NCI-H1694 treated with DMSO at 0.1 percent for 48 hours (cell line): Measurements from ENCODE around the gene TMEM204.

Experiments
- DNase-seq: peaks from one replicate; lab custom pipeline; 2025; lab: John Stamatoyannopoulos, UW

TMEM204 gene

DNA sequence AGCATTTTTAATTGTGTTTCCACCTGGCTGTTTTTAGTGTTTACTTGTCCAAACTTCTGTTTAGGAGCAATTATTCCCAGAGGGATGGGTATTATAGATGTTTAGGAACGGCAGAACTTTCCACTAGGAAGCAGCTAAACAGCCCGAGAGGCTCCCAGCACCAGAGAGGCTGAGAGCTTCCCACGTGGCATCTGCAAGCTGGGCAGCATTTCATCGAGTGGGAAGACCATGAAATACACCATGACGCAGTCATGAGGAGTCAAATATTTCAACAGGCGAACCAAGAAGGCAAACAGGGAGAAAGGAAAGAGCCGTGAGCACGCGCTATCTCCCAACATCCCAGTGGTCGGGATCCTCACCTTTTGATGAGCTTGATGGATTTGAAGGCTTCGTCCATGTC is 24.1 kb downstream of the TMEM204 start:
- no peak for DNase-seq

DNA sequence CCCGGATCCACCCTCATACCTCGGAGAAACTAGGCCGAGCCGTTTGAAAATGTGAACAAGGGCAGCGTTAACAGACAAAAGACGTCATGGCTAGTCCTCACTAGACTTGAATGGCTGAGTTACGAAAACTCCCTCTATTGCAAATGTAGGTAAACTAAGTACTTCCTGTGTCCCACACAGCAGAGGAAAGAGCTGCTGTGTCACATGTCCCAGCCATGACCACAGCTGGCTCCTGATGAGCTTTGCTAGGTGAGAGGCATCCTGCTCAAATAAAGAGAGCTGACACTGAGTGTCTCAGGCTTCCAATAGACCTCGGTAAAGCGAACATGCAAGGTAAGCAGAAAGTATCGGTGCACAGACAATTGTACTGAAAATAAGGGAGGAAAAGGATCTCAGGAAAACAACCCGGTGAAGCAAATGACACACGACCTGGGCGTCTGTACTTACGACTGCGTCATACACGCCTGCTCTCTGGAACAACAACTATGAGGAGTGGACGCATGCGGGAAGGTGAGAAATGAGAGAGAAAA is 26.0 kb downstream of the TMEM204 start:
- no peak for DNase-seq

DNA sequence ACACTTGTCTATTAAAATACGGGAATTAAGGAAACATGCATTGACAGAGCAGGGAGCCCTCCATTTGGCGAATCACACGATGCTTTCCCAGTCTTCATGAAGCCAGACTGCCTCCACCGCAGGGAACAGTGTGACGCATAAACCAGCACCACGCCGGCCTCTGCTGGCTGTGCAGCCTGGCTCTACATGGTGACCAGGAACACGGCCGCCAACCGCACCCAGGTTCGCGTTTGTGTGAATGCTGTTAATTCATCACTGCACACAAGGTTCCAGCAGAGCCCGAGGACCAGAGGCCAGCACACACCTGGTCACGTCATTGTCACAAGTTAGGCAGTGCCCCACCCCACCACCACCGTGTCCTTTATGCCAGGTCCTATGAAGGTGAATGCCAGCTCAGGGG is 26.7 kb downstream of the TMEM204 start:
- no peak for DNase-seq

DNA sequence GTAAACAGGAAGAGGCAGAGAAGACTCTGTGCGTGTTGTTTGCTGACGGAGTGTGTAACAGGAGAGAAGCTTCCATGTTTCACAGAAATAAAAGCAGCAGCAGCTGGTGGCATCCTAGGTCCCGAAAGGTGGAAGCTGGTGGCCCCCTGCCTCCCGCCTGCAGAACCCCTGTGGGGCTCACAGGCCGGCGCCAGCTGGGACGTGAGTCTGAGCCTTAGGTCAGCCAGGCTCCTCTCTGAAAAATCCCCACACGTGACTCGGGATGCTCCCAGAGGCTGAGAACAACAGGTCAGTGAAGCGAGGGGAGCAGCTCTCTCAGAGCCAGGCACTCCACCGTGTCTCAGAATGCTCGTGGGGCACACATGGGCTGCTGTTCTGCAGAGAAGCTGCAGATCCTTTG is 27.4 kb downstream of the TMEM204 start:
- DNase-seq = no peak

DNA sequence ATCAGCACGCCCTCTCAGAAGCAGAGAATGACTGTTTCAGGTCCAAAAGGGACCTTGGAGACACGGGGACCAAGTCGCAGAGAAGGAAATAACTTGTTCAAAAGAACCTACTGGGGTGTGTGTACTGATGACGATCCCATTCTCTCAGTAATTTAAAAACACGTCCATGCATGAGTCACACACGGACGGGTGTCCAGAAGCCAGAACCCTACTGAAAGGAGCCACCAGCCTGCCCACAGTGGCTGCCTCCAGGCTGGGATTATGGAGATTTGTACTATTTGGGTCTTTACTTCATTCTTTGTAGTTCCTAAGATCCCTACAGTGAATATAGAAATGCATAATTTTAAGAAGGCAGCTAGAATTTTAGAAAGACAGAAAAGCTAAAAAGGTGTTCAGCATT is 27.8 kb downstream of the TMEM204 start:
- DNase-seq = no peak

DNA sequence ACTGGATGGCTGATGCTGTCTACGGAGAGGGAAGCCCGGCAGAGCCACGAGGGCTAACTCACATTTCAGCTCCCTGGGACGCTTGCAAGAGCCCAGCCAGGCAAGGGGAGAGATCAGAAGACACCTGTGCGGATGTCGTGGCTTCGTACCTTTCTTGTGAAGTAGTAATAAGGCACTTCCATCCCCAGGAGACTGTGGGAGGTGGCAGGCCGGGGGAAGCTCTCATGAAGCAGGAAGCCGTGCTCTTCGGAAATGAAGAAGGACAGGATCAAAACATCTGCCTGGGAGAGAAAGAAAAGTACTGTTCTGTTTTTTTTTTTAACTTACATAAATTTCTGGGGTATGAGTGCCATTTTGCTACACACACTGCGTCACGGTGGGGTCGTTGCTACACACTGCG is 28.4 kb downstream of the TMEM204 start:
- DNase-seq = no peak

DNA sequence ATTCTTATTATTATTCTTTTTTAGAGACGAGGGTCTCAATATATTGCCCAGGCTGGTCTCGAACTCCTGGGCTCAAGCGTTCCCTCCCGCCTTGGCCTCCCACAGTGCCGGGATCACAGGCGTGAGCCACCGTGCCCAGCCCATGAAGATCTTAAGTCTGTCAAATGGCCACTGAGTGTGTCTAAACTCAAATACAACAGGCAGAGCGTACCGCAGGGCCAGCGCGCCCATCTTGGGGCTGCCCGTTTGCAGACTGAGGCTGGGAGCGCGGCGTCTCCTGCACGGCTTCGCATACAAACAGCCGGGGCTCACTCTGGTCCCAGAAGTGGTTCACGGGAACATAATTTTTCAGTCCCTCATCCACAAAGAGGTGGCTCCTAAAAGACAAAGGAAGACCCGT is 30.3 kb downstream of the TMEM204 start:
- no peak for DNase-seq

DNA sequence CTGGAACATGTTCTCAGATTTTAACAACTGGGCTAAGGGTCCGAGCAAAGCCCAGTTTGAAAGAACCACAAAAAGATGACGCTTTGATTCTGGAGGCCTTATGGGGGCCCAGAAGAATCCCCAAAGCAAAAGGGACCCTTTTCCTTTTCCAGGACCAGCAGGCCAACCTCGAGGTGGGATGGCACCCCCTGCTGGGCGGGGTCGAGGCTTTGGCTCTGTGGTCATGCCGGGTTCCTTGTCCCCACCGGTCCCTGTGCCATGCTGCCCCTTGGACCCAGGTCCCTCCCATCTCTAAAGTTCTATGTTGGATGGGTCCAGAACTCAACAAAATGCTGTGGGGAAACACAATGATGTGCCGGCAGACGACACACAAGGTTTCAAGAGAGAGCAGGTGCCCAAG is 30.9 kb downstream of the TMEM204 start:
- no peak for DNase-seq

DNA sequence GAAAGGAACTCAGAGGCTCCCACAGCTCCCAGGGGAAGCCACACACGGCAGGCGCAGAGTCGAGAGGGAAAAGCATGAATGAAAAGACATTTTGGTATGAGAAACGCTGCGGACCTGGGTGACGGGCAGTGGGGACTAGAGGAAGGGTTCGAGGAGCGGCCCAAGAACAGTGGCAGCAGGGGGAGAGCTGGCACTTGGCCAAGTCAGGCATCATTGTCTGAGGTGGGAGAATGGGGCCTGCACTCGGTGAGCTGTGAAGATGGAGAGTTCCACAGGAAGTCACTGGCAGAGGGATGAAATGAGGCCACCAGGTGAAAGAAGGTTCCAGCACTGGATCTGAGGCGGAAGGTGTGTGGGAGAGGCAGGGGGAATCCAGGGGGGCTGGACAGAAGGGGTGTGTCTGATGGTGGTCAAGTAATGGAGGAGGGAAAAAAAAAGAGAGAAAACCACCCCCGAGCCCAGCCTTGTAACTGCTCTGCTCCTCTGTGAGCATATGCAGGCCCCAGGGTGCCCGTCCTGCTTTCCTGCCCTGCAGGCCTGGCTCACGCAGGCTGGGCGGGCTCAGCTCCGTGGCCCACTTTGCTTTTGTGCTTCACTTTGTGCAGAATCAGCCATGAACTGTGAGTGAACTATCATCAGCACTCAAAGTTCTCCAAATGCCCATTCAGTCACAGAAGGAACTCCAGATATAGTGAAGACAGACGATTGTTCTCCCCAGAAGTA is 31.8 kb downstream of the TMEM204 start:
- DNase-seq = no peak

DNA sequence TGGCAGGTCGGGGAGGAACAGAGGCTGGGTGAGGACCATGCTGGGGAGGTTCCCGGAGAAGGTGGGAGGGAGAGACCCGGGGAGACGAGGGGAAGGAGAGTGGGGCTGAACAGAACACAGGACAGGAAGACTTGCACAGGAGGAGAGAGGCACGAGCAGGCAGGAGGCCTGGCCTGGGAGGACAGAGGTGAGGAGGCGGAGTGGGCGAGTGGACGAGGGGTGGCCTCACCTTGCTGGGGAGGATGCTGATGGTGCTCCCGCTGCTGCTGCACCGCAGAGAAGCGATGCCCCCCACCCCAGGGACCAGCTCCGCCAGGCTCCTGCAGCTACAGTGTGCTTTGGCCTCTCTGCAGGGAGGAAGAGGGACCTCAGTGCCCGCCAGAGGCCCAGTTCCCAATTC is 34.5 kb downstream of the TMEM204 start:
- no peak for DNase-seq

DNA sequence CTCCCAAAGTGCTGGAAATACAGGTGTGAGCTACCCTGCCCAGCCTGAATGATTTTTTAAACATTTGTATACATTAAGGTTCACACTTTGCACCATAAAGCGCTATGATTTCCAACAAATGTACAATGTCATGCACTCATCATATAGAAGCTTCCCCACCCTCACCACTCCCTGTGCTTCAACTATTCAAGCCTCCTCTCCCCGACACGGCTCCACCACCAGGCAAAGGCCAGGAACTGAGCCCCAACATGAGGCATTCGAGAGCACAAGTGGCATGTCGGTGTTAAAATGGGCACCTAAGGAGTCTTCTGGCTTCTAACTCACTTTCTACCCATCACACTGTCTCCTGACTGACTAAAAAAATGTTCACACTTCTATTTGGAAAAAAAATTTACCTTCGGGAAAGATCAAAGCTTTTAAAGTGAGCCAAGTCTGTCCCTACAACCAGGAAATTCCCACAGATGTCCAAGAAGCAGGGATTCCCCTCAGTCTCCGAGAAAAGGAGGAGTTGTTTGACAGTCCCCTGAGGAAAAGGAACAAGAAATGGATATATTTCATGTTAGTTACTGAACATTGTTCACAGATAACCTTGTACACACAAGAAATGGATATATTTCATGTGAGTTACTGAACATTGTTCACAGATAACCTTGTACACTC is 37.7 kb downstream of the TMEM204 start:
- DNase-seq = no peak

DNA sequence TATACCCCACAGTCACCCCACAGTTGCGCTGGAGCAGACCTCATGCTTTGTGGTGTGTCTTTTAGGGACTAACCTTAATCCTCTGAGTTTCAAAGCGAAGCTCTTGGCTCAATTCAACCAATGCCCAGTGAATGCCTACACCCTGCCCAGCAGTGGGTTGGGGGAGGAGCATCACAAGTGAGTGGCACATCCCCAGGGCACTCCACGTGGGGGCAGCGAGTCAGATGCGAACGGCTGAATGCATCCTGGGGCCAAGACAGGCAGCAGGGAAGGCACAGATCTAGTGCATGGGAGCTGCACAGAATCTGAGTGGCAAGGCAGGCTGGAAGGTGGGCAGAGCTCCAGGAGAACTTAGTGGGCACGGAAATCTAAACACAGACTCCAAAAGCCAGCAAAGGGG is 39.2 kb downstream of the TMEM204 start:
- no peak for DNase-seq

DNA sequence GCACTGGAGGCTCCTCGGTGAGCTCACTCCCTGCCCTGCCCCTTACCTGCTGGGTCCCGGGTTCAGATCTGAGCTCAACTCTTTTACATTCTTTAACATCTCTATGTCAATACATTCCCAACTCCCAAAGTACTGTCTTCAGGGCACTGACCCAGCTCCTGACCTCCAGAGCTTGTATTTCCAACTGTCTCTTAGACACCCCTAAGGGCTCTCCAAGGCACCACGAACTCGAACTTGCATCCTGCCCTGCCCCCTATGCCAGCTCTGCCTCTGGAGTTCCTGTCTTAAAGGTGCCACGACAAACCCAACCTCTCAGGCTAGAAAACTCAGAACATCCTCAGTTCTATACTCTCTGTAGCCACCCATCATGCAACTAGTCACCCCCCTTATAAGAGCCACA is 39.8 kb downstream of the TMEM204 start:
- no peak for DNase-seq

DNA sequence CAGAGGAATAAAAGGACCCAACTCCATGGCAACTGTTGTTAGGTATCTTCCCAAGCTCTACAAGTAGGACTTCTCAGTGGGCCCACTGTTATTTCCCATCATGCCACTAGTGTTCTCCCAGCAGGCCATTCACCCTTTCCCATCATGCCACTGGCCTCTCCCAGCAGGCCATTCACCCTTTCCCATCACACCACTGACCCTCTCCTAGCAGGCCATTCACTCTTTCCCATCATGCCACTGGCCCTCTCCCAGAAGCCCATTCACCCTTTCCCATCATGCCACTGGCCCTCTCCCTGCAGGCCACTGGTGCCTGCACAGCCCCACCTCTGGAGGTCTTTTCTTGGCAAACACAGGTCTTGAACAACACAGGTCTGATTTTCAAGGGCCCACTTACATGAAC is 42.1 kb downstream of the TMEM204 start:
- no peak for DNase-seq

DNA sequence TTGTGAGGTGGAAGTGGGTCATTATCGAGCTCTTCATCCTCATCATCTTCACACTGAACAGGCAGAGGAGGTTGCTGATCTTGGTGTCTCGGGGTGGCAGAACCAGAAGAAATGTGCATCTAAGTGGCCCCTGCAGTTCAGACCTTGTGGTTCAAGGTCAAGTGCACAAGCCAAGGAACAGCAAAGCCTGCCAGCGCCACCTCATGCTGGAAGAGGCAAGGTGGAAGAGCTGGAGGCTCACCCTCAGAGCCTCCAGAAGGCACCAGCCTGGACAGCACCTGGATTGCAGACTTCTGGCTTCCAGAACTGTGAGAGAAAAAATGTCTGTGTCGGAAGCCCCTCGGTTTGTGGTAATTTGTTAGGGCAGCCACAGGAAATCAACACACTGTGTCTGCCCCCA is 45.7 kb downstream of the TMEM204 start:
- no peak for DNase-seq

DNA sequence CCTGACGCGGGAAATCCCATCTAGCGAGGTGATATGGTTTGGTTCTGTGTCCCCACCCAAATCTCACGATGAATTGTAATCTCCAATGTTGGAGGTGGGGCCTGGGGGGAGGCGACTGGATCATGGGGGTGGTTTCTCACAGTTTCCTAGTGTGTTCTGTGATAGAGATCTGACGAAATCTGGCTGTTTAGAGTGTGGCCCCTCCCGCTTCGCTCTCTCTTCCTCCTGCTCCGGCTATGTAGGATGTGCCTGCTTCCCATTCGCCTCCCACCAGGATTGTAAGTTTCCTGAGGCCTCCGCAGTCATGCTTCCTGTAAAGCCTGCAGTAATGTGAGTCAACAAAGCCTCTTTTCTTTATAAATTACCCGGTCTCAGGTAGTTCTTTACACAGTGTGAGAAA is 46.8 kb downstream of the TMEM204 start:
- DNase-seq = no peak

DNA sequence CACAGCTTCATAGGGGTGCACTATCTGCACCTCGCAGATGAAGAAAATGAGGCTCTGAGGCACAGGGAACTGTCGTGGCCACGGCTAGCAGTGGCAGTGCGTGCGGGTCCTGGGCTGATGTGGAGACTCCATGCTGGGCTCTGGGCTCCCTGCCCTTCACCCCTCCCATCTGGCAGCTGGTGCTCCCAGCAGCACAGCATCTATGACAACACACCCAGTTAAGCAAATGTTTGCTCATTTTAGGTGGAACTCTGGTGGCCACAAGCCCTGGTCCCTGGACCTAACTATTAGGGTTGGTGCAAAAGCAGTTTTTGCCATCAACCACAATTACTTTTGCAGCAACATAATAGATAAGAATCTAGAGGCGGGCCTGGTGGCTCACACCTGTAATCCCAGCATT is 47.5 kb downstream of the TMEM204 start:
- DNase-seq = peak; percentile 7

DNA sequence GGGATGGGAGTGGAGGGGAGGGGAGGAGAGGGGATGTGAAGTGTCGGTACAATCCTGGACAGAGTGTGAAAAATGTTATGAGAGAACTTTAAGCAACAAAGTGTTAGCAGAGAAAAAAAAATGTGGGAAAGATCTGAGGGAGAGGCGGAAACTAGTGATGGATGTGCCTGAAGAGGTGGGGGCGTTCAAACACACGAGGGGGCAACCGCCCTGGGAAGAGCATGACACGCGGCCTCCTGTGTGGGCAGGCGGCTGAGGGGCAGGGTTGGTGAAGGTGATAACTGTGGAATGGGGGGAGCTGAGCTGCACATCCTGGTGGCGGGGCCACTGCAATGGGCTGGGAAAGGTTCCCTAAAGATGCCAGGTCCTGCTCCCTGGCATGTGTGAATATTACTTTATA is 48.3 kb downstream of the TMEM204 start:
- DNase-seq = no peak

DNA sequence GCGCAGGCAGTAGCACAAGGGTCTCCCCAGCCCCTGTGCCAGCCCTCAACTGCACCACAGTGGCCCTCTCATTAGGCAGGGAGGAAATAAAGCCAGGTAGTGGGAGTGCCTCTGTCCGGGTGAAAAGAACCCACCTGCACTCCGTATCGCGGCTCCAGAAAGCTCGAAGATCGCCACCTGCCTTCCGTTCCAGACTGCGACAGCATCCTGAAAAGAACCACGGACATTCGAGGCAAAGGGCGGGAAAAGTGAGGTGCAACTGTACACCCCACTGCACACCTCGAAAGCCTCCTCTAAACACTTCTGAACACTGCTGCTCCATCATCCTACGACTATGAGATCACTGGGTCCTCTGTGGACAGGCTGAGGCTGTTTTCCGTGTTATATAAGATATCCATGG is 49.7 kb downstream of the TMEM204 start:
- no peak for DNase-seq

DNA sequence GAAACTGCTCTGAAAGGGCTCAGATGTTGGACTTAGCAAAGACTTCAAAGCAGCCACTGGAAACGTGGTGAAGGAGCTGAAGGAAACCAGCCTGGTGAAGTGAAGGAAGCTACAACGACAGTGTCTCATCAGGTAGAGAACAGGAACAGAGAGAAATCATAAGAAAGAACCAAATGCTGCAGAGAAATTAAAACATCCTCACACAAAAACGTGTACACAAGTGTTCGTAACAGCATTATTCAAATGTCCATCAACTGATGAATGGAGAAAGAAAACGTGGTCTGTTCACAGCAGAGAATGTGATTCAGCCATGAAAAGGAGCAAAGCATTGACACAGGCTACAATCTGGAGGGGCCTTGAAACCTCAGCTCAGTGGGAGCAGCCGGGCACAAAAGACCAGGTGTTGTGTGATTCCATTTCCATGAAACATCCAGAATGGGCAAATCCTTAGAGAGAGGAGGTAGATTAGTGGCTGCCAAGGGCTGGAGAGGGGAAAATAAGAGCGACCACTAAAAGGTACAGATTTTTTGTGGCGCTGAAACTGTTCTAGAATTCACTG is 51.5 kb downstream of the TMEM204 start:
- DNase-seq = no peak

DNA sequence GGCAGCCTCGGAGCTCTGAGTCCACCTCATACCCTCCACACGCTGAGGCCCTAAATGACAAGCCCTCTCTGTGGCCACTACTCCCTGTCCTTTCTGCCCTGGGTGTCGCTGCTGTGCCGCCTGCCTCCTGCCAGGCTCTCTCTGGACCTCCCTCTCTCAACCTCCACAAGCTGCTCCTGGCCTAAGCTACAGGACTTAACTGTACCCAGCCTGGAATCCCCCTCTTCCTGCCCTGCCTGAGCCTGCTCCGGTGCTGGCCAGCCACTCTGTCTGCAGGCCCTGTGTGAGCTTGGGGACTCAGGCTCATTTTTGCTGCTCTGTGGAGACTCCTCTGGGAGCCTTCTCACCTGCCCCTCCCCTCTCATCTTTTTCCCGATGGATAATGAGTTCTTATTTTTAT is 56.9 kb downstream of the TMEM204 start:
- no peak for DNase-seq

DNA sequence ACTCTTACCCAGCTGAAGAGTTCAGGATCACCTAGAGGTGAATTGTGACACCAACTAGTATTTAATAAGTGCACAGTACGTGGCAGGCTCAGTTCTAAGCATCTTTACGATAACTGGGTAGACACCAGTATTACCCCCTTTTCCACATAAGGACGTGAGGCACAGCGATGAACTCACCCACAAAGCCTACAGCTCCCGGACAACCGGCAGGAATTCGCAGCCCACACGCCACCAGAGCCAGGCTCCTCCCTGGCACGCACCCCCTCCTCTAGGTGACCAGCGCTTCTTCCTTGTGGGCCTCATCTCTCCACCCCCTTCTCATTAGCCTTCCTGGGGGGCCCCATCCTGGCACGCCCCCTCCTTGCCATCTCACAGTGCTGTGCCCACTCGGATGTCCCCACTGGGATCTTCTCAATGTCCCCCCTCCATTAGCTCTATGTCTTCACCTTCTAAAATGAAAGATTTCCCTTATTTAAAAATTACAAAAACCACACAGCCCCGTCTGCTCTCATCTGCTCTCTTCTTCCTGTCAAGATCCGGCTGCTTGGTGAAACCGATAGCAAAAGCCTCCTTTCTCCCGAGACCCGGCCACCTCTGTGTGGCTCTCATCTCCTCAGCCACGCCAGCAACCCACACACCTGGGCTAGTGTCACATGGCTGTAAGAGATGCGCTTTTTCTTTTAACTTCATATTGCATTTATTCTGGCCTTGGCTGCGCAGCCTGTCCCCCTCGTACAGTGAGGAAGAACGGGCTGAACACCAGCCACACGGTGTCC is 57.7 kb downstream of the TMEM204 start:
- no peak for DNase-seq

DNA sequence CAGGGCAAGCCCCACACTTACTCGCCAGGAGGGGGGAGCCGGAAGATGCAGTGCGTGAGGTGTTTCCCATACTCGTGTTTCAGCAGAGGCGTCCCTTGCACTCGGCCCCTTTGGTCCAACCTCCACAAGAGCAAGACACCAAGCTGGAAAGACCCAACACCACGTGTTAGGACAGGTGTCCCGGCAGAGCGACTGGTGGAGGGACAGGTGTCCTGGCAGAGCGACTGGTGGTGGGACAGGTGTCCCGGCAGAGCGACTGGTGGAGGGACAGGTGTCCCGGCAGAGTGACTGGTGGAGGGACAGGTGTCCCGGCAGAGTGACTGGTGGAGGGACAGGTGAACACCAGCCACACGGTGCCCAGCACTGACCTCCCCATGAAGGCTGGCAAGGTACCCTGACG is 59.0 kb downstream of the TMEM204 start:
- DNase-seq = no peak
